Stimulated activated CD4-positive, alpha-beta T cell treated with anti-CD3 and anti-CD28 coated beads, Interleukin-1b, Interleukin-23, amount 100 ng/mL, for 4 hours (primary cell): ENCODE measurements around the gene PCBP4.
"Not testable (repeated sequence)": the region's sequence is repeated elsewhere in the genome, so short reads cannot be mapped to it uniquely, and the experiment has no call there.

Source experiments
- DNase-seq, 2 donors: peaks; one replicate each; pipeline ENCODE4 v3.0.0-alpha.2; 2020; ENCODE audit warnings: low read depth in 2 of 2

PCBP4 gene

GRCh38 chr3:51994530-51994929 is 27.3 kb upstream of the PCBP4 start:
- no peak for DNase-seq

DNA sequence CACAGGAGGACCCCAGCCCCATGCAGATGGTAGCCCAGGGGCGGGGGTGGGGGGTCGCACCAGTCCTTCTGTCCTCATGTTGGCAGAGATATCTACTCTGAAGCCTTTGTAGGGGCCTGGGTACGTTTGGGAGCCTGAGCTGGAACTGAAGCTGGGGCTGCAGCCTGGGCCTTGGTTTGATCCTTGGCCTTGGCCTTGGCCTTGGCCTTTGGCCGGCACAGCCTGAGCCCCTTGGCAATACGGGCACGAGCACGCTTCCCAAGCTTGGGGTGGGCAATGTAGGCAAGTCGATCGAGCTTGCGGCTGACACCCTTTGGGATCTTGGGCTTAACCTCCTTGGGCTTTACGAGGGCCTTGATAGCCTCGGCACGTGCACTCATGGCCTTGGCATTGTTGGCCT is 26.4 kb upstream of the PCBP4 start:
- not testable (repeated sequence) for DNase-seq

DNA sequence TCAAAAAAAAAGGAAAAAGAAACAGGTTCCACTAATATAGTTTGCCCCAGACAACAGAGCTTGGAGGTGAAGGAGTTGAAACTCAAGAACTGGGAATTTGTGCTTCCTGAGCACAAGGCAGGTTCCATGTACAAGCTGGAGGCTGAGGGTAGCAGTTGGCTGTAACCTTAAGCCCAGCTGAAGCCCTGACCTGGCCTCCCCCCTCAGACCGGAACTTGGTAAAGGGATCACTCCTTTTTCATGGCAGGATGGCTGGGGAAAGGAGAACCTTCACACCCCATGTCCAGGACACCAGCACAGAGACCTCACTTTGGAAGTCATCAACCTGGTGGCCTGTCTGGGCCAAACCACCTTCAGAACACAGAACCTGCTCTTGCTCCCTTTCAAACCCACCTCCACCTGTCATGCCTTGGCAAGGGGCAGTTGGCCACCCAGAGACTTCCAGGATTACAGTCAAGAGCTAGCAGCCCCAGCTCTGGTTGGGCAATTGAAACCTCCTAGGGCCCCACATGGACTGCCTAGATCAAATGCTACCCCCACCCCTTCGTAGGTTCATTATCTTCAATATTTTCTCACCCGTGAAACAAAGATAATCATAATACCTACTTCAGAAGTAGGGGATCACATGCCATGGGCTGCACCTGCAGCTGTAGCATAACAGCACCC is 24.9 kb upstream of the PCBP4 start:
- no peak for DNase-seq

- DNase-seq = not testable (repeated sequence)
Measured at GRCh38 chr3:51990501-51990971, 23.3 kb upstream of the PCBP4 start.

DNA sequence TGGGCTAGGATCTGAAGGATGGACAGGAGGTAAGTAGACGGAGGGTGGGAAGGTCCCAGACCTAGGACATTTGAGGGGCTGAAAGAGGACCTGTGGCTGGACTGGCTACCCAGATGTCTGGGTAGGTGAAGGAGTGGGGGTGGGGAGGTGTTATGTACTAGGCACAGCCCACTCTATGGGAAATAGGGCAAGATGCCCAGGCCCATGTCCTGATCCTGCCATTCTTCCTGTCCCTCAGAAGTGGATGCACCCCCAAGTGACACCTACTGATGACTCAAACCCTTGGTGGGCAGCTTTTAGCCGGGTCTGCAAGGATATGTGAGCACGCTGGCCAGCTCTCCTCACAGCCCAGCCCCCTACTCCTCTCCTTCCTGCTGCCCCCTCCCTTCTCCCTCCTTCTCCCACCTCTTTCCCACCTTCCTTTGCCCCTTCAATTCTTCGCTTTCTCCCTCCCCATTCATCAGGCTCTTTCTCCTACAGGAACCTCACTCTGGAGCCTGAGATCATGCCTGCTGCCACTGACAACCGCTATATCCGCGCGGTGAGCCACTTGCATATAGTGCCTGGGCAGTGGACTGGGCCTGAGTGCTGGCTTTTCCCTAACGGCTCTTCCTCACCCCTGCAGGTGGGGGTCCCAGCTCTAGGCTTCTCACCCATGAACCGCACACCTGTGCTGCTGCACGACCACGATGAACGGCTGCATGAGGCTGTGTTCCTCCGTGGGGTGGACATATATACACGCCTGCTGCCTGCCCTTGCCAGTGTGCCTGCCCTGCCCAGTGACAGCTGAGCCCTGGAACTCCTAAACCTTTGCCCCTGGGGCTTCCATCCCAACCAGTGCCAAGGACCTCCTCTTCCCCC is 21.3 kb upstream of the PCBP4 start:
- no peak for DNase-seq

GRCh38 chr3:51987568-51987967 is 20.3 kb upstream of the PCBP4 start:
- no peak for DNase-seq

DNA sequence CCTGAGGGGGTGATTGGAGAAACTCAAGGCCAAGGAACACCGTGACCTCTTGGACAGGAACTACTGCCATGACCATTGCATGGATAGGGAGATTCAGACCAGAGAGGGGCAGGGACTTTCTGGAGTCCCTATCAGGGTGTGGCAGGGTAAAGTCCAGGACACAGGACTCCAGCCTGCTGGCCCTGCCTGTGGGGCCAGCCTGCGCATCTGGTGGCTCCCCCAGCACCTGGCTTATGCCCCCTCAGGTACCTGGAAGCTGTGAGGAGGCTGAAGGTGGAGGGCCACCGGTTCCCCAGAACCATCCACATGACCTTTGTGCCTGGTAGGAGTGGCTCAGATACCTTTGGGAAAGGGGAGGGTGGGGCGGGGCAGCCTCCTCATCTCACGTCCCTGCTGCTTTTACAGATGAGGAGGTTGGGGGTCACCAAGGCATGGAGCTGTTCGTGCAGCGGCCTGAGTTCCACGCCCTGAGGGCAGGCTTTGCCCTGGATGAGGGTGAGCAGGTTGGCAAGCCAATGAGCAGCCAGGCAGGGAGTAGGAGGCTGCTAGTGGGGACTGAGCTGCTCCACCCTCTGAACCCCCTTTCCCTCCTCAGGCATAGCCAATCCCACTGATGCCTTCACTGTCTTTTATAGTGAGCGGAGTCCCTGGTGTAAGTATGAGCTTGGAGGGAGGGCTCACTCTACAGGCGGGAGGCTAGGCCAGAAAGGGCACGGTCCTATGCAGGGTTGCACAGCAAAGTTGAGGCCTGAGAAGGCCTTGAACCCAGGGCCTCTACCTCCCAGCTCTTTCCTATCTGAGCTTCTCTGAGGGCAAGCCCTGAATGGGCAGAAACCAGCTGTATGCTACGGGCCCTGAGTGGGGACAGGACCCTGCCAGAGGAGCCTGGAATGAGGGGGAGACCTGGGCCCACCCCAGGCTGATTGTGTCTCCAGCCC is 19.0 kb upstream of the PCBP4 start:
- DNase-seq = no peak

GRCh38 chr3:51985063-51985462 is 17.8 kb upstream of the PCBP4 start:
- no peak for DNase-seq

DNA sequence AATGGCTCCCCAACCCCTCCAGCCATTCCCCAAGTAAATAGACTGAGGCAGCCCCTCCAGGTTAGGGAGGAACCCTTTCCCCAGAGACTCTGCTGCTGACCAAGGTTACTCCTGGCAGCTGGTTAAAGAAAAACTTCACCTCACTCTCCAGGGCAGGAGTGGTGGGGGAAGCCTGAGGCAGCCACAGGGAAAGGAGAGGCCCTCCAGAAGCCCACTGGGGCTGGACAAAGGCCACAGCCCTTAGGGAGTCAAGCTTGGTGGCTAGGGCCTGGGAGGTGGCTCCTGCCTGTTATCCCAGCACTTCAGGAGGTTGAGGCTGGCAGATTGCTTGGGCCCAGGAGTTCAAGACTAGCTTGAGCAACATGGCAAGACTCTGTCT is 17.0 kb upstream of the PCBP4 start:
- no peak for DNase-seq

GRCh38 chr3:51983578-51984268 is 16.5 kb upstream of the PCBP4 start:
- no peak for DNase-seq

- DNase-seq = peak; percentile 41 to 73
Measured at GRCh38 chr3:51982838-51983577, 15.8 kb upstream of the PCBP4 start, which contains the start of gene ACY1. TSS of gene ACY1 (plus strand) at chr3:51983535. CDS start at chr3:51984065, 530 bp downstream.

DNA sequence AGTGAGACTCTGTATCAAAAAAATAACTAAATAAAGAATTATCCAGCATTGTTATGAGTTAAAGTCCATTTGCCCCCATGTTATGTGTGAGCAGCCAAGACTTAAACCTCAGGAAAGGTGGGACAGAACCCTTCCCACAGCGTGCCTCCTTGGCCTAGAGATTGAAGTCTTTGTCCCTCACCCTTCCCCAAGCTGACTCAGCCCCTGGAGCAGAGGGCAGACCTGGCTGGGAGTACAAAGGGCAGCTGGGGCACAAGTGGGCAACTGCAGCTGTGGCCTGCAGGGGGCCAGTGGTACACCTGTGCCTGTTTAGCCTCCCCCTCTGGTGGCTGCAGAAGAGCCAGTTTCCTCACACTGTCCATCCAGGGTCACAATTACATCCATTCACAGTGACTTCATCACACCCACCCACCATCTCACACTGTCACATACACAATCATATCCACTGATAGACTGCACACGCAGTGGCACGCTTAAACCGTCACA is 15.1 kb upstream of the PCBP4 start:
- no peak for DNase-seq

DNA sequence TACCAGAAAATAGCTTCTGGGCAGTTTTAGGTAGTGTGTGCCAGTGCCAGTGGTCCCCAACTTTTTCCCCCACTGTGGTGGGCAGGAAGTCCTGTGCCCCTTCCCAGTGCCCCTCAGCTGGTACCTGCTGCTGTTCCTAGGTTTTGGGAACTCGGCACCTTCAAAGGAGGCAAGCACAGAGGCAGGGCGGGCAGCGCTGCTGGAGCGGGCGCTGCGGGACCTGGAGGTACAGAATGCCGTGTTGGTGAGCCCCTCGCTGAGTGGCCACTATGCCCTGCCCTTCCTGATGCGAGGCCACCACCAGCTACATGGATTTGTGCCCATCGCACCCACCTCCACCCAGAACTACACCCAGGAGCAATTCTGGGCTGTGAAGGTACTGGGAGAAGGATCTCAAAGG is 13.0 kb upstream of the PCBP4 start:
- no peak for DNase-seq

GRCh38 chr3:51978143-51978502 is 10.9 kb upstream of the PCBP4 start:
- no peak for DNase-seq

DNA sequence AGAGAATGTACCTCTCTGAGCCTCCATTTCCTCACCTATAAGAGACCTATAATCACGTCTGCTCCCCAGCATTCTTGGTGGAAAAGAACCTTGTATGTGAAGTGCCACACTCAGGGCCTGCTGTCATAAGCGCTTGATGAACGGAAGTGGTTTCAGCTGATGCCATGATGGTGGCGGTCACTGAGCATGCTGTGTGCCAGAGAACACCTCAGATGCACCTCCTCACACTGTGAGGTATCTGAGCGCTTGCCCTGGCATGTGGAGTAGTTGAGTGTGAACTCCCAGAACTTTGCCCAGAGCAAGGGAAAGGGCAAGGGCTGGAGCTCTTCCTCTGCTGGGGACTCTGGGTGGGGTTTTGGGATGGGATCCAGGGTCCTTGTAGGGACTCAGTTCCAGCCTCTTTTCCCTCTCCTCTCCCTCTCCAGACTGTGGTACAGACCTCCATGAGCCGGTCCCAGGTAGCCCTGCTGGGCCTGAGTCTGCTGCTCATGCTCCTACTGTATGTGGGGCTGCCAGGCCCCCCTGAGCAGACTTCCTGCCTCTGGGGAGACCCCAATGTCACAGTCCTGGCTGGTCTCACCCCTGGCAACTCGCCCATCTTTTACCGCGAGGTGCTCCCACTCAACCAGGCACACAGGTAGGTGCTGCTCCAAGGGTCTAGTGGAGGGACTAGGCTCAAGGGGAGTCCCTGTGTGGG is 10.3 kb upstream of the PCBP4 start:
- DNase-seq = no peak

DNA sequence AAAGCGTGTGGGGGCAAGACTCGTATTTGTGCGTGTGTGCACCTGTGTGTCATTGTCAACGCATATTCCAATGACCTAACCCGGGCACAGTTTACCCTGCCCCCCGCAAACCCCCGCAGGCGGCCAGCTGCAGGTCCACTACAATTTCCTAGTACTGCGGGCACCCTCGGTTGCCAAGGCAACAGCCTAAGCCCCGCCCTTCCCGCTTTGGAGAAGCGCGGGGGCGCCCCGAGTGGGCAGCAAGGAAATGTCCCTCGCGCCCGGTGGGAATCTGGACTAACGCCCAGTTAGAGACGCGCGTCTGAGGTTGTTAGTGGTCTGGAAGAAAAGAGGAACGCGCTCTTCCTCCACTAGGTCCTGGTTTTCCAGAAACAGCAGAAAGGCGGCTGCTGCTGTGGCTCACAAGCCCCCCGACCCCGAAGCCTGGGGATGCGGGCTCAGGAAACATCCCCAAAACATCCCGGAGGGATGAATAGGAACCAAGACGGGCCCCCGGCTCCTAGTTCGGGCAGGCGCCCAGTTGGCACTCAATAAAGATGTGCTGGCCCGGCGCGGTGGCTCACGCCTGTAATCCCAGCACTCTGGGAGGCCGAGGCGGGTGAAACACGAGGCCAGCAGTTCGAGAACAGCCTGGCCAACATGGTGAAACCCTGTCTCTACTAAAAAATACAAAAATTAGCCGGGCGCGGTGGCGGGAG is 8.7 kb upstream of the PCBP4 start:
- no peak for DNase-seq

DNA sequence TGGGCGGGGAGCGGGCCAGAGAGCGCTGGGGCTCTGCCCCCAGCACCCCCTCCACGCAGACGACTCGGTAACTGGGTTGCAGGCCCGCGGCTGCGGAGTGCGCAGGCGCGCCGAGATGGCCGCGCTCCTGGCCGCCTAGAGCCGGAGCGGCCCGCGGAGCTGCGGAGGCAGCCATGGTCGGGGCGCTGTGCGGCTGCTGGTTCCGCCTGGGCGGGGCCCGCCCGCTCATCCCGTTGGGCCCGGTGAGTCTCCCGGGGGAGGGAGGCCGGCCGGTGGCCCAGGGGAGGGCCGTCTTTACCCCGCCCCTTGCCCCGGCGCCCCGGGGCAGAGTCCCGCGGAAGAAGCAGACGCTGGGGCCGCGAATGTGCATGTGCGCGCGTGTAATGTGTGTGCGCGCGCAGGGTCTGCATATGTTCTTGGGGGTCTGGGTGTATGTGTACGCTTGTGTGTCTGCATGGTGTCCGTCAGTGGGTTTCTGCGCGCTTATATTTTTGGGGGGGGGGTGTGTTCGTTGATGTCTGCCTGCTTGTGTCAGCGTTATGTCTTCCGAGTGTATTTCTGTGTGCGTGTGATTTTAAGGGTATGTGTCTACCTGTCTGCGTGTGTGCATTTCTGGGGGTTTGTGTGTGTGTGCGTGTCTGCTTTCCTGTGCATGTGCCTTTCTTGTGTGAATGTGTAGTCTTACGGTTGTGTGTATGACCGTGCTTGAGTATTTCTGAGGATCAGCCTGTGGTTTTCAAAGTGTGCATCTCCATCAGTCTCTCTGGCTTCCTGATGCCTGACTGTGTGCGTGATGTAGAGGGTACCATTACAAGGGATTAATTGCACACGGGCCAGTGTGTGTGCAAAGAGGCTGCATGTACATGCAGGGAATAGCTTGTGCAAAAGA is 8.0 kb upstream of the PCBP4 start, which contains the start of gene ABHD14A:
ABHD14A (plus strand) TSS at position 102 of the 889 bp plus-strand sequence; CDS start at position 174, 72 bp downstream.
- peak in 1 of 2 donors; percentile 64 for DNase-seq
